WTC11 (cell line): ENCODE measurements around the gene RNF17.

Experiments used
- ATF1 ChIP-seq: sonication (generic); formaldehyde crosslinking; IDR thresholded peaks from 2 replicates; pipeline ENCODE4 v1.8.1; 2023; ENCODE audit warnings: mild to moderate bottlenecking, moderate library complexity, missing genetic modification reagents
- CTCF ChIP-seq: fragments of 200-600 bp; IDR thresholded peaks from 2 replicates; pipeline ENCODE4 v1.8.0; 2022; ENCODE audit warnings: antibody characterized with exemption
- ESRRA ChIP-seq: sonication (generic); formaldehyde crosslinking; IDR thresholded peaks from 2 replicates; pipeline ENCODE4 v1.8.1; 2022; ENCODE audit warnings: mild to moderate bottlenecking, missing genetic modification reagents, borderline replicate concordance
- ETV6 ChIP-seq: sonication (generic); formaldehyde crosslinking; IDR thresholded peaks from 2 replicates; pipeline ENCODE4 v1.8.1; 2022; ENCODE audit warnings: mild to moderate bottlenecking, missing genetic modification reagents
- MAX ChIP-seq: sonication (generic); formaldehyde crosslinking; IDR thresholded peaks from 2 replicates; pipeline ENCODE4 v1.8.0; 2022; ENCODE audit warnings: mild to moderate bottlenecking, missing genetic modification reagents
- NFE2L1 ChIP-seq: sonication (generic); formaldehyde crosslinking; IDR thresholded peaks from 2 replicates; pipeline ENCODE4 v1.8.1; 2023; ENCODE audit warnings: missing genetic modification reagents
- NFYB ChIP-seq: sonication (generic); formaldehyde crosslinking; conservative IDR thresholded peaks from 2 replicates; pipeline ENCODE4 v1.8.0; 2022; ENCODE audit warnings: low read depth, missing genetic modification reagents
- NR2C2 ChIP-seq: sonication (generic); formaldehyde crosslinking; IDR thresholded peaks from 2 replicates; pipeline ENCODE4 v1.8.0; 2022; ENCODE audit warnings: mild to moderate bottlenecking, missing genetic modification reagents
- RELA ChIP-seq: sonication (generic); formaldehyde crosslinking; IDR thresholded peaks from 2 replicates; pipeline ENCODE4 v1.8.1; 2022; ENCODE audit warnings: missing genetic modification reagents, mild to moderate bottlenecking, borderline replicate concordance
- ZBTB21 ChIP-seq: sonication (generic); formaldehyde crosslinking; IDR thresholded peaks from 2 replicates; pipeline ENCODE4 v1.8.1; 2023; ENCODE audit warnings: mild to moderate bottlenecking, missing genetic modification reagents, borderline replicate concordance
- ZNF416 ChIP-seq: fragments of 250-450 bp; sonication (Bioruptor Pico); IDR thresholded peaks from 2 replicates; pipeline ENCODE4 v1.9.0; 2021; ENCODE audit warnings: mild to moderate bottlenecking, inconsistent platforms
- TF ChIP-seq, protein P1 (sequence below): sonication (generic); formaldehyde crosslinking; IDR thresholded peaks from 2 replicates; pipeline ENCODE4 v1.8.0; 2022; ENCODE audit warnings: missing genetic modification reagents
- TF ChIP-seq, protein P2 (sequence below): sonication (generic); formaldehyde crosslinking; IDR thresholded peaks from 2 replicates; pipeline ENCODE4 v1.8.1; 2023; ENCODE audit warnings: mild to moderate bottlenecking, missing genetic modification reagents

DNA sequence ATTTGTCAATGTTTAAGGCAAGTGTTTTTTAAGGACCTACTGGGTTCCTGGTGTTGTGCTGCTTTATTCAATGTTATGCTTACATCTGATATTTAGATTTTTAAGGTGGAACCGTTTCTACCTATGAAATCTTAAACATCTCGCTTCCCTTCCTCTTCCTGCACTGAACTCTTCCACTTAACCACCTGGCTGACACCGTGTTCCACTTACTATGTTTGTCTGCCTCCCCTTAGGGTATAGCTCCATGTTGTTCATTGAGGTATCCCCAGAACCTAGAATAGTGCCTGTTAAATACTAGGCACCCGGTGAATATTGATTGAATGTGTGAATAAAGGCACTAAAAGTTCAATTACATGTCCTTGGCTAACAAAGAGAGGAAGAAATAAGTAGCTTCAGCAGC is 104.9 kb downstream of the RNF17 start:
- TF ChIP-seq NFE2L1 (CRISPR knock-in tag) (no peak), NFYB (no peak), RELA (CRISPR knock-in tag) (no peak), ZNF416 (CRISPR knock-in tag) (no peak), MAX (no peak), CTCF (no peak), ATF1 (no peak), ESRRA (CRISPR knock-in tag) (no peak), NR2C2 (CRISPR knock-in tag) (no peak), ETV6 (CRISPR knock-in tag) (no peak), ZBTB21 (no peak)
- TF ChIP-seq, protein P1, sequence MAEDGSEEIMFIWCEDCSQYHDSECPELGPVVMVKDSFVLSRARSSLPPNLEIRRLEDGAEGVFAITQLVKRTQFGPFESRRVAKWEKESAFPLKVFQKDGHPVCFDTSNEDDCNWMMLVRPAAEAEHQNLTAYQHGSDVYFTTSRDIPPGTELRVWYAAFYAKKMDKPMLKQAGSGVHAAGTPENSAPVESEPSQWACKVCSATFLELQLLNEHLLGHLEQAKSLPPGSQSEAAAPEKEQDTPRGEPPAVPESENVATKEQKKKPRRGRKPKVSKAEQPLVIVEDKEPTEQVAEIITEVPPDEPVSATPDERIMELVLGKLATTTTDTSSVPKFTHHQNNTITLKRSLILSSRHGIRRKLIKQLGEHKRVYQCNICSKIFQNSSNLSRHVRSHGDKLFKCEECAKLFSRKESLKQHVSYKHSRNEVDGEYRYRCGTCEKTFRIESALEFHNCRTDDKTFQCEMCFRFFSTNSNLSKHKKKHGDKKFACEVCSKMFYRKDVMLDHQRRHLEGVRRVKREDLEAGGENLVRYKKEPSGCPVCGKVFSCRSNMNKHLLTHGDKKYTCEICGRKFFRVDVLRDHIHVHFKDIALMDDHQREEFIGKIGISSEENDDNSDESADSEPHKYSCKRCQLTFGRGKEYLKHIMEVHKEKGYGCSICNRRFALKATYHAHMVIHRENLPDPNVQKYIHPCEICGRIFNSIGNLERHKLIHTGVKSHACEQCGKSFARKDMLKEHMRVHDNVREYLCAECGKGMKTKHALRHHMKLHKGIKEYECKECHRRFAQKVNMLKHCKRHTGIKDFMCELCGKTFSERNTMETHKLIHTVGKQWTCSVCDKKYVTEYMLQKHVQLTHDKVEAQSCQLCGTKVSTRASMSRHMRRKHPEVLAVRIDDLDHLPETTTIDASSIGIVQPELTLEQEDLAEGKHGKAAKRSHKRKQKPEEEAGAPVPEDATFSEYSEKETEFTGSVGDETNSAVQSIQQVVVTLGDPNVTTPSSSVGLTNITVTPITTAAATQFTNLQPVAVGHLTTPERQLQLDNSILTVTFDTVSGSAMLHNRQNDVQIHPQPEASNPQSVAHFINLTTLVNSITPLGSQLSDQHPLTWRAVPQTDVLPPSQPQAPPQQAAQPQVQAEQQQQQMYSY = no peak
- TF ChIP-seq, protein P2, sequence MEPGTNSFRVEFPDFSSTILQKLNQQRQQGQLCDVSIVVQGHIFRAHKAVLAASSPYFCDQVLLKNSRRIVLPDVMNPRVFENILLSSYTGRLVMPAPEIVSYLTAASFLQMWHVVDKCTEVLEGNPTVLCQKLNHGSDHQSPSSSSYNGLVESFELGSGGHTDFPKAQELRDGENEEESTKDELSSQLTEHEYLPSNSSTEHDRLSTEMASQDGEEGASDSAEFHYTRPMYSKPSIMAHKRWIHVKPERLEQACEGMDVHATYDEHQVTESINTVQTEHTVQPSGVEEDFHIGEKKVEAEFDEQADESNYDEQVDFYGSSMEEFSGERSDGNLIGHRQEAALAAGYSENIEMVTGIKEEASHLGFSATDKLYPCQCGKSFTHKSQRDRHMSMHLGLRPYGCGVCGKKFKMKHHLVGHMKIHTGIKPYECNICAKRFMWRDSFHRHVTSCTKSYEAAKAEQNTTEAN (CRISPR knock-in tag) = no peak
